DND-41 (cell line): ENCODE results near the gene EXOSC2.

Source experiments
- CTCF ChIP-seq: IDR thresholded peaks from 2 replicates; pipeline ENCODE4 v1.5.1; 2012; ENCODE audit warnings: borderline replicate concordance, low read length, moderate library complexity, mild to moderate bottlenecking; ENCODE audit not compliant: poor library complexity, severe bottlenecking; ENCODE audit errors: extremely low read depth
- EZH2 ChIP-seq: IDR thresholded peaks from 3 replicates; pipeline ENCODE4 v1.6.1; 2012; ENCODE audit warnings: borderline replicate concordance, low read depth, mild to moderate bottlenecking, moderate library complexity, low read length, inconsistent platforms; ENCODE audit not compliant: severe bottlenecking

GRCh38 chr9:130713286-130713960 is 19.8 kb downstream of the EXOSC2 start:
- TF ChIP-seq CTCF (peak; percentile 19), EZH2 (no peak)
